ENCODE results near the gene RNF180. TPM values are rescaled to one million over a fixed set of nuclear protein-coding genes. Genes with fewer than 3 reads are reported as not detected.

Gene RNF180
- total and polyA plus RNA-seq, 2 donors (not counting 3 experiments of a cell fraction or from before 2014, with no cell fraction given) = 0.62 to 5.6 TPM

GRCh38 chr5:64417390-64417789 is 251.7 kb downstream of the RNF180 start:
- no peak for TF ChIP-seq GATA2 (IDR thresholded peaks at IDR 0.05; ENCODE audit: insufficient read depth, insufficient read length, low read depth, low read length)
- no peak for TF ChIP-seq JUN (IDR thresholded peaks at IDR 0.05; ENCODE audit: borderline replicate concordance, insufficient read depth, insufficient read length, low read depth)
- no peak for TF ChIP-seq MYC (IDR thresholded peaks at IDR 0.05; ENCODE audit: low read depth, low read length)
- no peak for TF ChIP-seq CTCF (IDR thresholded peaks at IDR 0.05; ENCODE audit: extremely low read depth in 1 of 2, insufficient read depth in 1 of 2, low read depth in 1 of 2, low read length in 2 of 2)
- no peak for TF ChIP-seq POLR2A (IDR thresholded peaks at IDR 0.05; ENCODE audit: low read depth, low read length)
- TF ChIP-seq MAX (IDR thresholded peaks at IDR 0.05; ENCODE audit: insufficient read depth, insufficient read length) = no peak
- TF ChIP-seq FOS (IDR thresholded peaks at IDR 0.05; ENCODE audit: borderline replicate concordance, insufficient read depth, low read length) = no peak
- TF ChIP-seq EZH2 (IDR thresholded peaks at IDR 0.05; ENCODE audit: borderline replicate concordance, low read depth, low read length, severe bottlenecking) = no peak
- no peak for TF ChIP-seq POLR2AphosphoS5 (IDR thresholded peaks at IDR 0.05; ENCODE audit: insufficient read depth, low read depth, low read length)
- Histone ChIP-seq H2AFZ (ENCODE audit: low read depth, low read length) (no peak overlapping the region), H3K4me3 (replicated peaks in 1 of 3; ENCODE audit: insufficient read depth in 1 of 3, low read depth in 1 of 3, low read length in 3 of 3) (no peak overlapping the region), H3K9ac (replicated peaks; ENCODE audit: extremely low read depth, insufficient read depth, low read length) (no peak overlapping the region), H4K20me1 (replicated peaks; ENCODE audit: control insufficient read depth, extremely low read depth, insufficient read depth, low read length) (no peaks in the 10 kb centered on the region), H3K4me1 (ENCODE audit: control insufficient read depth, extremely low read depth, insufficient read depth, low read length) (no peaks in the 10 kb centered on the region), H3K9me3 (replicated peaks; ENCODE audit: control insufficient read depth, insufficient read depth, low read length) (no peaks in the 10 kb centered on the region), H3K36me3 (ENCODE audit: control insufficient read depth in 2 of 2, extremely low read depth in 1 of 2, insufficient read depth in 2 of 2, low read length in 2 of 2) (no peaks in the 10 kb centered on the region), H3K9me1 (replicated peaks; ENCODE audit: control insufficient read depth, extremely low read depth, insufficient read depth, low read length) (no peaks in the 10 kb centered on the region), H3K79me2 (ENCODE audit: control insufficient read depth, insufficient read depth, low read length) (no peaks in the 10 kb centered on the region), H3K27me3 (ENCODE audit: control insufficient read depth in 2 of 2, insufficient read depth in 2 of 2, low read length in 2 of 2) (no peaks in the 10 kb centered on the region), H3K4me2 (ENCODE audit: insufficient read depth, low read length) (no peak overlapping the region), H3K27ac (ENCODE audit: insufficient read depth, low read depth, low read length) (no peak overlapping the region)
- BruUV-seq (replicated peaks) = no TSS peak
- intact Hi-C loops (cut with micrococcal nuclease) (no loop called here), dilution Hi-C loops (cut with MboI; ENCODE audit: extremely low pct_ligation_motif_present, low sequenced_read_pairs) (no loop called here)
- ChIA-PET CTCF (interaction anchor here (1.6 kb wide), 1 partner anchor 194 kb away, joined by 5 read pairs; no protein-coding TSS in a partner anchor), POLR2A (no interaction called here)
- DNase-seq (ENCODE audit: low read depth, low spot score) (no peak), FAIRE-seq (no peak)

Data from endothelial cell of umbilical vein (primary cell).